Measurements from ENCODE around the gene DCUN1D4. TPM values are rescaled to one million over a fixed set of nuclear protein-coding genes. Genes with fewer than 3 reads are reported as not detected.
"Not testable (repeated sequence)": the region's sequence is repeated elsewhere in the genome, so short reads cannot be mapped to it uniquely, and the experiment has no call there.

The DCUN1D4 gene
- total RNA-seq, 1 donor from 2014 or later, result 88.8 TPM

GRCh38 chr4:51880016-51880915 is 37.3 kb downstream of the DCUN1D4 start:
- no peak for DNase-seq (ENCODE audit: low spot score)
- intact Hi-C loops (cut with DNase I), result no loop called here
- ATAC-seq, result no peak

GRCh38 chr4:51884055-51884454 is 41.1 kb downstream of the DCUN1D4 start:
- intact Hi-C loops (cut with DNase I), result no loop called here
- no peak for DNase-seq (ENCODE audit: low spot score)
- ATAC-seq, result peak; percentile 53

GRCh38 chr4:51884606-51885005 is 41.7 kb downstream of the DCUN1D4 start:
- no peak for DNase-seq (ENCODE audit: low spot score)
- intact Hi-C loops (cut with DNase I), result no loop called here
- ATAC-seq, result no peak

GRCh38 chr4:51885363-51885762 is 42.4 kb downstream of the DCUN1D4 start:
- DNase-seq (ENCODE audit: low spot score) (no peak), ATAC-seq (peak; percentile 62)
- intact Hi-C loops (cut with DNase I), result no loop called here

- intact Hi-C loops (cut with DNase I), result no loop called here
- DNase-seq (ENCODE audit: low spot score), result no peak
- no peak for ATAC-seq
Observed at GRCh38 chr4:51890760-51891159, 47.8 kb downstream of the DCUN1D4 start.

GRCh38 chr4:51893402-51893801 is 50.4 kb downstream of the DCUN1D4 start:
- DNase-seq (ENCODE audit: low spot score); ATAC-seq; intact Hi-C loops (cut with DNase I): not testable (repeated sequence)

- ATAC-seq (no peak), DNase-seq (ENCODE audit: low spot score) (no peak)
- intact Hi-C loops (cut with DNase I), result no loop called here
Observed at GRCh38 chr4:51894059-51894645, 51.2 kb downstream of the DCUN1D4 start.

GRCh38 chr4:51895158-51895557 is 52.2 kb downstream of the DCUN1D4 start:
- intact Hi-C loops (cut with DNase I), result no loop called here
- DNase-seq (ENCODE audit: low spot score) (no peak), ATAC-seq (peak; percentile 56)

- intact Hi-C loops (cut with DNase I), result no loop called here
- ATAC-seq, result peak; percentile 95
- DNase-seq (ENCODE audit: low spot score), result peak; percentile 66
Observed at GRCh38 chr4:51895816-51896408, 53.0 kb downstream of the DCUN1D4 start.

GRCh38 chr4:51901363-51901762 is 58.4 kb downstream of the DCUN1D4 start:
- DNase-seq (ENCODE audit: low spot score), result no peak
- peak; percentile 42 for ATAC-seq
- intact Hi-C loops (cut with DNase I), result no loop called here

- DNase-seq (ENCODE audit: low spot score) (no peak), ATAC-seq (peak; percentile 51)
- intact Hi-C loops (cut with DNase I), result no loop called here
Observed at GRCh38 chr4:51906167-51906958, 63.4 kb downstream of the DCUN1D4 start.

GRCh38 chr4:51907006-51907669 is 64.2 kb downstream of the DCUN1D4 start:
- ATAC-seq, result no peak
- DNase-seq (ENCODE audit: low spot score), result no peak
- intact Hi-C loops (cut with DNase I), result no loop called here

- ATAC-seq, result no peak
- DNase-seq (ENCODE audit: low spot score), result no peak
- intact Hi-C loops (cut with DNase I), result no loop called here
Observed at GRCh38 chr4:51909236-51909703, 66.3 kb downstream of the DCUN1D4 start.

GRCh38 chr4:51918251-51918650 is 75.3 kb downstream of the DCUN1D4 start:
- ATAC-seq, result no peak
- DNase-seq (ENCODE audit: low spot score), result no peak
- intact Hi-C loops (cut with DNase I), result no loop called here

- DNase-seq (ENCODE audit: low spot score) (no peak), ATAC-seq (no peak)
- intact Hi-C loops (cut with DNase I), result no loop called here
Observed at GRCh38 chr4:51923343-51923742, 80.4 kb downstream of the DCUN1D4 start.

- ATAC-seq, result no peak
- intact Hi-C loops (cut with DNase I), result no loop called here
Observed at GRCh38 chr4:51925307-51925706, 82.4 kb downstream of the DCUN1D4 start.

GRCh38 chr4:51930557-51930956 is 87.6 kb downstream of the DCUN1D4 start:
- intact Hi-C loops (cut with DNase I), result no loop called here
- DNase-seq (ENCODE audit: low spot score) (no peak), ATAC-seq (peak; percentile 80)

More at GRCh38 chr4:51925307-51925706, 82.4 kb downstream of the DCUN1D4 start:
- DNase-seq (ENCODE audit: low spot score), result no peak

GRCh38 chr4:51931461-51931860 is 88.5 kb downstream of the DCUN1D4 start:
- intact Hi-C loops (cut with DNase I), result no loop called here
- DNase-seq (ENCODE audit: low spot score), result no peak
- ATAC-seq, result no peak

GRCh38 chr4:51932261-51932660 is 89.3 kb downstream of the DCUN1D4 start:
- ATAC-seq, result peak; percentile 96
- DNase-seq (ENCODE audit: low spot score), result peak; percentile 66
- intact Hi-C loops (cut with DNase I), result no loop called here

Data from sciatic nerve (tissue), 2 donors.